GM11168 (cell line): ENCODE measurements around the gene USP21.
"Not testable (repeated sequence)": the region's sequence is repeated elsewhere in the genome, so short reads cannot be mapped to it uniquely, and the experiment has no call there.

Experiments used
- in situ Hi-C: fragments of 300-500 bp; cut with MboI; formaldehyde crosslinking; loops from one replicate; pipeline ENCODE4 v1.12.0; 2022; ENCODE audit warnings: low sequenced_read_pairs; ENCODE audit not compliant: unreplicated experiment

Gene USP21

GRCh38 chr1:161159087-161159912 is at the start of gene USP21:
USP21 (plus strand) TSS chr1:161159500; CDS start chr1:161160641, 1,141 bp downstream.
- in situ Hi-C loops: no loop called here

- in situ Hi-C loops: no loop called here
Observed at GRCh38 chr1:161111117-161111516, 48.2 kb upstream of the USP21 start.

GRCh38 chr1:161111527-161111926 is 47.8 kb upstream of the USP21 start:
- in situ Hi-C loops: no loop called here

DNA sequence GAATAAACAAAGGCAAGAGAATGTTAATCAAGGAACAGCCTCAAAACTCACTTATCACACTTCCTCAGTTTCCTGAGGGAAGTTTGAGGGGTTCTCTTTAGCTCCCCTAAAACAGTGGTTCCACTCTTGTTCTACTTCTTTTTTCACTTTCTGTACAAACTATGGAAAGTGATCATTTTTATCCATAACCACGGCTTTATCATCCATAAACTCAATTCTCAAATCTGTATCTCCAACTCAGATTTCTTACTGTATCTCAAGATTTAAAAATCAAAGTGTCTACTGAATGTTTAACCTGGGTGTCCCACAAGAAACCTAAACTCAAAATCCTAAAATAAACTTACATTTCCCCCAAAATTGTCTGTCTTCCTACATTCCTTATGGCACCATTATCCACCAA is 45.4 kb upstream of the USP21 start:
- in situ Hi-C loops: no loop called here

GRCh38 chr1:161114556-161114955 is 44.7 kb upstream of the USP21 start:
- in situ Hi-C loops: no loop called here

DNA sequence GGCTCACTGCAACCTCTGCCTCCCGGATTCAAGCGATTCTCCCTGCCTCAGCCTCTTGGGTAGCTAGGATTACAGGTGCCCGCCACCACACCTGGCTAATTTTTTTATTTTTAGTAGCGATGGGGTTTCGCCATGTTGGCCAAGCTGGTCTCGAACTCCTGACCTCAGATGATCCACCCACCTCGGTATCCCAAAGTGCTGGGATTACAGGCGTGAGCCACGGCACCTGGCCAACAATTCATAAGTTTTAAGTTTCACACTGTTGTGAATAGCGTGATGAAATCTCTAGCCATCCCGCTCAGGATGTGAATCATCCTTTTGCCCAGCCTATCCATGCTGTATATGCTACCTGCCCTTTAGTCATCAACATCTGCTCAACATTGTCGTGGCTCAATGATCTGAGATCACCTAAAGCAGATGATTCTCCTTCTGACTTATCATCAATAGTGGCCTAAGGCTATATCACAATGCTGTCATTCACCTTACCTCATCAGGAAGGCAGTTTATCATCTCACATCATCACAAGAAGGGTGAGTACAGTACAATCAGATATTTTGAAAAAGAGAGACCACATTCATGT is 44.1 kb upstream of the USP21 start:
- in situ Hi-C loops: no loop called here

DNA sequence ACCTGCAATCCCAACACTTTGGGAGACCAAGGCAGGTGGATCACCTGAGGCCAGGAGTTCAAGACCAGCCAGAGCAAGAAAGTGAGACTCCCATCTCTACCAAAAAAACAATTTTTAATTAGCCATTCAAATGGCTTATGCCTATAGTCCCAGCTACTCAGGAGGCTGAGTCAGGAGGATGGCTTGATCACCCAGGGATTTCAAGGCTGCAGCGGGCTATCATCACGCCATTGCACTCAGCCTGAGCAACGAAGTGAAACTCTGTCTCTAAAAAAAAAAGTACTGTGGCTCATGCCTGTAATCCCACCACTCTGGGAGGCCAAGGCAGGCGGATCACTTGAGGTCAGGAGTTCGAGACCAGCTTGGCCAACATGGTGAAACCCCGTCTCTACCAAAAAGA is 43.3 kb upstream of the USP21 start:
- in situ Hi-C loops: not testable (repeated sequence)

DNA sequence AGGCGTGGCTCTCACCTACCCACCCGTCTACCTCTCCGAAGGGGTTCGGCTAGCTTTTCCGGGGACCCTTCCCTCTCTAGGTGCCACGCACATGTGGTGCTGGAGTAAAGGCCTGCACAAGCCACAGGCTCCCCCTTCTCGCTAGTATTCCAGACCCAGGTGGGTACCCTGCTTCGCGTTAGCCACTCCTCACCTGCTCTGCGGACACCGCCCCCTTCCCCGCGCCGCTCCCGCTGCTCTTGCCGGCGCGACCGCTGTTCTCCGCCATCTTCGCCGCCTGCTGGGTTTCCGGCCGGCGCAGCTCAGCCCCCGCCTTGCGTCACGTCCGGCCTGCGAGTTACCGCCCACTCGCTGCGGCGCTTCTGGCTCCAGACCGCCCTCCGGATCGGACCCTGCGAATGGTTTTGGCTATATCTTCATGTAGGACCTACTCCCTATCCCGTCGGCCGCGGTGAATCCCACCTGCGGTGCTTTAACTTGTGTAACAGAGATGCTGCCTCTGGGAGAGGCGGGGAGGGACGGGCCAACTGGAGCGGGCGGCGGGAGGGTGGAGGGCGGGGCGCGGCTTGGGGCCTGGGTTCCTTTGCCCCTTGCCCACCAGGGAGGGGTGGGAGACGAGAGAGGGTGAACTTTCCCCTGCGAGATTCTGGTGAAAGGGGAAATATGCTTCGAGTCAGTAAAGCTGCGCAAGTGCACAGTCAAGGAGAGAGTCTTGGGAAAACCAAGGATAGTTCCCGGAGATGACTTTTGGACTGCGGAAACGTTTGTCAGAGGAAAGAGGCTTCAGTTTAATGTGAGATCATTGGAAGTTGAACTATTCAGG is 41.3 kb upstream of the USP21 start, which contains the start of the genes NIT1 and PFDN2:
Gene NIT1 (plus strand): TSS at position 347 of the 823 bp plus-strand sequence. CDS start 72 bp downstream, at position 419.
Gene PFDN2 (minus strand): TSS at position 279 of the 823 bp plus-strand sequence. CDS start 11 bp downstream, at position 268.
- in situ Hi-C loops: no loop called here

- in situ Hi-C loops: no loop called here
Observed at GRCh38 chr1:161119092-161119903, 40.0 kb upstream of the USP21 start.

- in situ Hi-C loops: no loop called here
Observed at GRCh38 chr1:161121042-161121650, 38.2 kb upstream of the USP21 start.

- in situ Hi-C loops: no loop called here
Observed at GRCh38 chr1:161121834-161122233, 37.5 kb upstream of the USP21 start.

DNA sequence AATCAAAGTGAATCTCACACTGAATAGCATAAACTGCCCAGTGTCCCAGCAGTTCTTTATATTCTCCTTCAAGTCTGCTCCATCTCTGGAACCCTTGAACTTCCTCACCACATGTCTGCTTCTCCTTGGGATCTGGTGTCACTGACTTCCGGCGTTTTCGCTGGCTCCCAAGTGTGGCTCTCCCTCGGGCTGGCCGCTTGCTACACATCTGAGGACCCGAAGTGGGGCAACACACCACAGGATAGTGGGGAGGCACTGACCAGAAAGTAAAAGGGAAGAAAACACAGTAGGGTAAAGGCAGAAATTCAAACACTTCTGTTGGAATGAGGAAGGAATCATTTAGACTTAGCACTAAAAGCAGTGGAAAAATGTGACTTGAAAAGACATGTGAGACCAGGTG is 36.3 kb upstream of the USP21 start:
- in situ Hi-C loops: no loop called here

DNA sequence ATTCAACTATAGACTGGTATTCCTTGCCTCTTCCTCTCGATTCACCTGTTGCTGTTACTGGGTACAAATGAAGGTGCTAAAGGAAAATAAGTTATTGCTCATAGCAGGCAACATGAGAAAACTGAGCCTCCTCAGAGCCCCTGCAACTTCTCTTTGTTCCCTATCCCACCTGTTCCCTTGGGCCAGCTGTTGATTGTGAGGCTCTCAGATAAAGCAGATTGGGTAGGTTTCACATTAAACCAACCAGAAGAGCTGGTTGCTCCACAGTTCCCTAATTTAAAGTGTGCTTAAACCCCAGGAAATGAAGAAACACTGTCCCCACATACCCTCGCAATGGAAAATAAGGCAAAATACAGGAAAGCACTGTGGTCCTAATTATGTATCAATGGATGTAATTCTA is 31.7 kb upstream of the USP21 start:
- in situ Hi-C loops: no loop called here

GRCh38 chr1:161128591-161129420 is 30.5 kb upstream of the USP21 start:
- in situ Hi-C loops: no loop called here

- in situ Hi-C loops: no loop called here
Observed at GRCh38 chr1:161130266-161130665, 29.0 kb upstream of the USP21 start.

- in situ Hi-C loops: no loop called here
Observed at GRCh38 chr1:161131523-161132409, 27.5 kb upstream of the USP21 start.

DNA sequence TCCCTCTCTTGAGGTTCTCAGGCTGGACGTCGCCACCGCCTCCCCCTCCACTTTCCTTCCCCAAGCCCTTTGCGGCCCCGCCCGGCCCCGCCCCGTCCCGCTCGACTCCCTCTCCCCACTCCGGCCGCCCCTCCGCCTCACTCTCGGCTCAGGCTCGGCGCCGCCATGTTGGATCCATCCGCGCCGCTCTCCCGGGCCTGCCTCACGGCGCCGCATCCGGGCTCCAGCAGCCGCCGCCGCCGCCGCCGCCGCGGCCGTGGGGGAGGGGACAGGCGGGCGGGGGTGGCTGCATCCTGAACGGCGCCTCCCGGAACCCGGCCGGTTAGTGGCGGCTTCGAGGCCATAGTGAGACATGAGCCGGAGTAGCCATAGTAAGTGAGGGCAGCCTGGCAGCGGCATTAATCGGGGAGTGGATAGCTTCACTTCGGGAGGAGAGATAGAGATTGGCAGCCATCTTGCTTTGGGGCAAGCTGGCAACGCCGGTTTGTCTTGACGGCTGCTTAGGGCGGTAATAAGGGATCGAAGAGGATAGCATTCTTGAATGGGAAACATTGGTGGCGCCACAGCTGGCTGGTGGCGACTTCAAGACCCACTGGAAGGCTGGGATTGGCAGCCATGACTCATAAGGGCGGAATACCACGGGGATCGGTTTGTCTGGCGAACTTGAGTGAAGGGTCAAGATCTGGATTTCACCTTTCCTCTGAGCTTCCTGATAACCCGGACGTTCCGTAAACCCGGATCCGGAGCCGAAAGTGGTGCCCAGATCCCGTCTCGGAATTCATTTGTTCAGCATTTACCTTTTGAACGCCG is 26.7 kb upstream of the USP21 start, which contains the start of gene DEDD:
Gene DEDD (minus strand): TSS at position 258 of the 810 bp plus-strand sequence. CDS start 8,205 bp downstream, outside the sequence.
- in situ Hi-C loops: no loop called here
